22Rv1 (cell line): Measurements from ENCODE around the gene SLC25A26.

Experiments used
- CTCF ChIP-seq: fragments of 450-650 bp; IDR thresholded peaks from 2 replicates; pipeline ENCODE4 v1.5.1; 2017; ENCODE audit warnings: mild to moderate bottlenecking
- ZFX ChIP-seq: fragments of 450-650 bp; IDR thresholded peaks from 2 replicates; pipeline ENCODE4 v1.6.1; 2017; ENCODE audit warnings: antibody characterized with exemption, borderline replicate concordance

GRCh38 chr3:66280304-66280703 is 59.5 kb downstream of the SLC25A26 start:
- TF ChIP-seq CTCF (no peak), ZFX (no peak)
